Testis (tissue), 2 donors: Measurements from ENCODE around the gene EIF2D.

Source experiments
- CTCF ChIP-seq, 3 experiments: fragments of 450-650 bp in 2 of 3; fragments of 200-600 bp in 1 of 3; sonication (generic) in 1 of 3; IDR thresholded peaks; one replicate each; pipeline ENCODE4 v1.5.1; 2016 to 2019; ENCODE audit warnings: antibody characterized with exemption in 3 of 3, mild to moderate bottlenecking in 2 of 3, moderate library complexity in 1 of 3
- POLR2A ChIP-seq: fragments of 450-650 bp; IDR thresholded peaks from one replicate; pipeline ENCODE4 v1.6.1; 2017; ENCODE audit warnings: antibody characterized with exemption, mild to moderate bottlenecking, moderate library complexity

- TF ChIP-seq POLR2A (no peak), CTCF (IDR thresholded peaks at IDR 0.05) (no peak)
These were observed 39.4 kb downstream of the EIF2D start for GRCh38 chr1:206572835-206573234.
